ENCODE data around the gene CYP2A6.
"Not testable (repeated sequence)": the region's sequence is repeated elsewhere in the genome, so short reads cannot be mapped to it uniquely, and the experiment has no call there.

Gene CYP2A6

DNA sequence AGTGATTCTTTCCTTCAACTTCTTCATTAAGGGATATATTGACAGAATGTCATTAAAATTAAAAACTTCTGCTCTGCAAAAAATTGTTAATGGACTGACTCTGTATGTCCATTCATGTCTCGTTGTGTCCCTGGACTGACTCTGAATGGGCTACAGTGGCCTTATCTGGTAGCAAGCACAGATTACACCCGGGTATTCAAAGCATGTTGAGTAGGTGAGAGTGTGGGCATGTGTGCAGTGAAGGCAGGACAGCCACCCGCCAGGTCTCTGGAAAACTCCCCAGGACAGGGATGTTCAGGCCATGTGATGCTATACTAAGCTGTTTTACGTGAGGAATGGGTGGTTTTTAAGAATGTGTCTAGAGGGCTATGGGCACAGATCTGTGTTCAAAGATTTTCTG, 24.6 kb upstream of the CYP2A6 start:
- H3K36me3 ChIP-seq (ENCODE audit: control insufficient read depth, insufficient read depth, low read length); H3K4me3 ChIP-seq (ENCODE audit: low read length); H3K9ac ChIP-seq (ENCODE audit: low read length); H3K9me3 ChIP-seq (ENCODE audit: control insufficient read depth, low read length); H3K4me1 ChIP-seq (ENCODE audit: control insufficient read depth, insufficient read depth, low read length); H3K27me3 ChIP-seq (ENCODE audit: control insufficient read depth, insufficient read depth, low read length): not testable (repeated sequence)

DNA sequence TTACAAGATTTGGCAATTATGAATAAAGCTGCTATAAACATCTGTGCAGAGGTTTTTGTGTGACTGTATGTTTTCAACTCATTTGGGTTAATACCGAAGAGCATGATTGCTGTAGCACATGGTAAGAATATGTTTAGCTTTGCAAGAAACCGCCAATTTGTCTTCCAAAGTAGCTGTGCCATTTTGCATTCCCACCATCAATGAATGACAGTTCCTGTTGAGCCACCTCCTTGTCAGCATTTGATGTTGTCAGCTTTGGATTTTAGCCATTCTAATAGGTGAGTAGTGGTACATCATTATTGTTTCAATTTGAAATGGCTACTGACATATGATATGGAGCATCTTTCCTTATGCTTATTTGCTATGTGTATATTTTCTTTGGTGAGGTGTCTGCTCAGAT, 23.6 kb upstream of the CYP2A6 start:
- H3K27me3 ChIP-seq (ENCODE audit: control insufficient read depth, insufficient read depth, low read length); H3K9ac ChIP-seq (ENCODE audit: low read length): not testable (repeated sequence)

DNA sequence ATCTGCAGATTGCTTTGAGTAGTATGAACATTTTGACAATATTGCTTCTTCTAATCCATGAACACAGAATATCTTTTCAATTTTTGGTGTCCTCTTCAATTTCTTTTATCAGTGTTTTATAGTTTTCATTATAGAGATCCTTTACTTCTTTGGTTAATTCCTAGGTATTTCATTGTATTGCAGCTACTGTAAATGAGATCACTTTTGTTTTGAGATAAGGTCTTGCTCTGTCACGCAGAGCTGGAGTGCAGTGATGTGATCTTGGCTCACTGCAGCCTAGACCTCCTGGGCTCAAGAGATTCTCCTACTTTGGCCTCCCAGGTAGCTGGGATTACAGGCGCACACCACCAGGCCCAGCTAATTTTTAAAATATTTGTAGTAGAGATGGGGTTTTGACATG, 22.0 kb upstream of the CYP2A6 start:
- H3K4me1 ChIP-seq (ENCODE audit: control insufficient read depth, insufficient read depth, low read length), result no peaks in the 10 kb centered on the region
- H3K27me3 ChIP-seq (ENCODE audit: control insufficient read depth, insufficient read depth, low read length), result no peaks in the 10 kb centered on the region
- H3K36me3 ChIP-seq (ENCODE audit: control insufficient read depth, insufficient read depth, low read length), result no peaks in the 10 kb centered on the region
- H3K4me3 ChIP-seq (ENCODE audit: low read length), result no peak overlapping the region
- H3K9me3 ChIP-seq (ENCODE audit: control insufficient read depth, low read length), result no peaks in the 10 kb centered on the region
- H3K9ac ChIP-seq (ENCODE audit: low read length), result no peak overlapping the region

More for the DNA sequence above, 23.6 kb upstream of the CYP2A6 start:
- not testable (repeated sequence) for H3K36me3 ChIP-seq (ENCODE audit: control insufficient read depth, insufficient read depth, low read length); H3K9me3 ChIP-seq (ENCODE audit: control insufficient read depth, low read length); H3K4me1 ChIP-seq (ENCODE audit: control insufficient read depth, insufficient read depth, low read length); H3K4me3 ChIP-seq (ENCODE audit: low read length)

DNA sequence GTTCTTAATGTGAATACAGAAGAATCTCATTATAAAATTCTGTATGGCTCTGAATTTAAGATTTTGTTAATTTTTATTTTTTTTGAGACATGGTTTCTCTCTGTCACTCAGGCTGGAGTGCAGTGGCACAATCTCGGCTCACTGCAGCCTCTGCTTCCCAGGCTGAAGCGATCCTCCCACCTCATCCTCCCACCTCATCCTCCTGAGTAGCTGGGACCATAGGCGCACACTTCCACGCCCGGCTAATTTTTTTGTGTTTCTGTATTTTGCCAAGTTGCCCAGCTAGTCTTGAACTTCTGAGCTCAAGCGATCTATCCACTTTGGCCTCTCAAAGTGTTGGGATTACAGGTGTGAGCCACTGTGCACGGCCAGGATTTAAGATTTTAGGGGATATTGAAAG, 17.5 kb upstream of the CYP2A6 start:
- no peaks in the 10 kb centered on the region for H3K9me3 ChIP-seq (ENCODE audit: control insufficient read depth, low read length)
- H3K36me3 ChIP-seq (ENCODE audit: control insufficient read depth, insufficient read depth, low read length), result no peaks in the 10 kb centered on the region
- H3K9ac ChIP-seq (ENCODE audit: low read length), result no peak overlapping the region
- no peaks in the 10 kb centered on the region for H3K27me3 ChIP-seq (ENCODE audit: control insufficient read depth, insufficient read depth, low read length)
- no peaks in the 10 kb centered on the region for H3K4me1 ChIP-seq (ENCODE audit: control insufficient read depth, insufficient read depth, low read length)
- H3K4me3 ChIP-seq (ENCODE audit: low read length), result no peak overlapping the region

DNA sequence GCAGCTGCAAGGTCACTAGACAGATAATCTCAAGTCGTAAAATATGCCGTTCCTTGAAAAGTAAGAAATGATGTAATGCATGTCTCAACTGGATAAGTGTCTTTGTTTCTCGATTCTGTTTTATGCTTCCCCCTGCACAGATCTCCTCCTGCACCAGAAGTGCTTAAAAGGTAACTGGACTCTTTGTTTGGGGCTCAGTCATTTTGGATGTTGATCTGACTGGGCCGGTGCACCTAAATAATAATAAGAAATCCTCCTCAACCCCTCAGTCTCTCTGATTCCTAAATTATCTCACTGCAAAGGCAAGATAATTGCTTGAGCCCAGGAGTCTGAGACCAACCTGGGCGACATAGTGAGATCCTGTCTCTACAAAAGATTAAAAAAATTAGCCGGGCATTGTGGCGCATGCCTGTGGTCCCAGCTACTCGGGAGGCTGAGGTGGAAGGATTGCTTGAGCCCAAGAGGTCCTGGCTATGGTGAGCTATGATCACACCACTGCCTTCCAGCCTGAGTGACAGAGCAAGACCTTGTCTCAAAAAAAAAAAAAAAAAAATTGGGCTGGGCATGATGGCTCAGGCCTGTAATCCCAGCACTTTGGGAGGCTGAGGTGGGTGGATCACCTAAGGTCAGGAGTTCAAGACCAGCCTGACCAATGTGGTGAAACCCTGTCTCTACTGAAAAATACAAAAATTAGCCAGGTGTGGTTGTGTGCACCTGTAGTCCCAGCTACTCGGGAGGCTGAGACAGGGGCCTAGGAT, 14.7 kb upstream of the CYP2A6 start:
- not testable (repeated sequence) for H3K4me1 ChIP-seq (ENCODE audit: control insufficient read depth, insufficient read depth, low read length); H3K9me3 ChIP-seq (ENCODE audit: control insufficient read depth, low read length); H3K36me3 ChIP-seq (ENCODE audit: control insufficient read depth, insufficient read depth, low read length); H3K27me3 ChIP-seq (ENCODE audit: control insufficient read depth, insufficient read depth, low read length); H3K9ac ChIP-seq (ENCODE audit: low read length); H3K4me3 ChIP-seq (ENCODE audit: low read length)

DNA sequence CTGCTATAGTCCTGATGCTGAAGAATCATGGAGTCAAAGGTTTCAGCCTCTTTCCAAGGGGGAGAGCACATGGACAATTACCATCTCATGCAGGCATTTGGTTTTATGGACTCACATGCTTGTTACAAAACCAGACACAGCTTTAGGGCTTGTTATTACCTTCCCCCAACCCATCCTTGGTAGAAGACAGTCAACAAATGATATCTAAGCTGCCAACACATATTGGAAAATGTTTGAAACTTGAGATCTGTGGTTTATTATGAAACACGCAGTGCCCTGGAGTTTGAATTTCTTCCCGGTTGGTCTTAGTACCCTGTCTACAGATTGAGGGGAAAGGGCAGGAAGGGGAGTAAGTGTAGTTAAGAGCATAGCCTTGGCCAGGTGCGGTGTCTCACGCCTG, 12.5 kb upstream of the CYP2A6 start:
- H3K27me3 ChIP-seq (ENCODE audit: control insufficient read depth, insufficient read depth, low read length), result no peaks in the 10 kb centered on the region
- no peaks in the 10 kb centered on the region for H3K9me3 ChIP-seq (ENCODE audit: control insufficient read depth, low read length)

DNA sequence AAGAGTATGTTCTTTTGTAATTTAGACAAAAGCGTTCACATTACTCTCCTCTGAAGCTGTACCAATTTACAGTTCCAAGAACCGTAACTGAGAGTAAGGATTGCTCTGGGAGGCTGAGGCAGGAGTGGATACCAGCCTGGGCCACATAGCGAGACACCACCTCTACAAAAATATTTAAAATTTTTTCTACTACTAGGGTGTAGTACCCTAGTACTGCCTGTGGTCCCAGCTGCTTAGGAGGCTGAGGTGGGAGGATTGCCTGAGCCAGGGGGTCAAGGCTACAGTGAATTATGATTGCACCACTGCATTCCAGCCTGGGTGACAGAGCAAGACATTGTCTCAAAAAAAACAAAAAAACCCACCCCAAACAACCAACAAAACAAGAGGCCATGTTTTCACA, 12.1 kb upstream of the CYP2A6 start:
- no peak overlapping the region for H3K9ac ChIP-seq (ENCODE audit: low read length)
- H3K4me1 ChIP-seq (ENCODE audit: control insufficient read depth, insufficient read depth, low read length), result no peaks in the 10 kb centered on the region
- no peaks in the 10 kb centered on the region for H3K36me3 ChIP-seq (ENCODE audit: control insufficient read depth, insufficient read depth, low read length)
- no peak overlapping the region for H3K4me3 ChIP-seq (ENCODE audit: low read length)
- H3K9me3 ChIP-seq (ENCODE audit: control insufficient read depth, low read length), result no peaks in the 10 kb centered on the region
- H3K27me3 ChIP-seq (ENCODE audit: control insufficient read depth, insufficient read depth, low read length), result no peaks in the 10 kb centered on the region

More for the DNA sequence above, 12.5 kb upstream of the CYP2A6 start:
- no peak overlapping the region for H3K4me3 ChIP-seq (ENCODE audit: low read length)
- H3K9ac ChIP-seq (ENCODE audit: low read length), result no peak overlapping the region
- H3K4me1 ChIP-seq (ENCODE audit: control insufficient read depth, insufficient read depth, low read length), result no peaks in the 10 kb centered on the region
- H3K36me3 ChIP-seq (ENCODE audit: control insufficient read depth, insufficient read depth, low read length), result no peaks in the 10 kb centered on the region

DNA sequence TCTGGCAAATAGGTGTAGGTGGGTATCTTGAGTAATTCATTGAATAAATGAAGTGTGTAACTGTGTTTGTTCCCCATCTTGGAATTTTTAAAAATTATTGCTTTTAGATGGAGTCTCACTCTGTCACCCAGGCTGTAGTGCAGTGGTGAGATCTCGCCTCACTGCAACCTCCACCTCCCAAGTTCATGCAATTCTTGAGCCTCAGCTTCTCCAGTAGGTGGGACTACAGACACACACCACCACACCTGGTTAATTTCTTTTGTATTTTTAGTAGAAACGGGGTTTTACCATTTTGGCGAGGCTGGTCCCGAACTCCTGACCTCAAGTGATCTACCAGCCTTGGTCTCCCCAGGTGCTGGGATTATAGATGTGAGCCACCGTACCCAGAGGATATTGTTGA, 7.9 kb upstream of the CYP2A6 start:
- H3K4me3 ChIP-seq (ENCODE audit: low read length), result no peak overlapping the region
- no peak overlapping the region for H3K9ac ChIP-seq (ENCODE audit: low read length)
- no peaks in the 10 kb centered on the region for H3K9me3 ChIP-seq (ENCODE audit: control insufficient read depth, low read length)
- H3K4me1 ChIP-seq (ENCODE audit: control insufficient read depth, insufficient read depth, low read length), result no peaks in the 10 kb centered on the region
- H3K27me3 ChIP-seq (ENCODE audit: control insufficient read depth, insufficient read depth, low read length), result no peaks in the 10 kb centered on the region
- H3K36me3 ChIP-seq (ENCODE audit: control insufficient read depth, insufficient read depth, low read length), result no peaks in the 10 kb centered on the region

DNA sequence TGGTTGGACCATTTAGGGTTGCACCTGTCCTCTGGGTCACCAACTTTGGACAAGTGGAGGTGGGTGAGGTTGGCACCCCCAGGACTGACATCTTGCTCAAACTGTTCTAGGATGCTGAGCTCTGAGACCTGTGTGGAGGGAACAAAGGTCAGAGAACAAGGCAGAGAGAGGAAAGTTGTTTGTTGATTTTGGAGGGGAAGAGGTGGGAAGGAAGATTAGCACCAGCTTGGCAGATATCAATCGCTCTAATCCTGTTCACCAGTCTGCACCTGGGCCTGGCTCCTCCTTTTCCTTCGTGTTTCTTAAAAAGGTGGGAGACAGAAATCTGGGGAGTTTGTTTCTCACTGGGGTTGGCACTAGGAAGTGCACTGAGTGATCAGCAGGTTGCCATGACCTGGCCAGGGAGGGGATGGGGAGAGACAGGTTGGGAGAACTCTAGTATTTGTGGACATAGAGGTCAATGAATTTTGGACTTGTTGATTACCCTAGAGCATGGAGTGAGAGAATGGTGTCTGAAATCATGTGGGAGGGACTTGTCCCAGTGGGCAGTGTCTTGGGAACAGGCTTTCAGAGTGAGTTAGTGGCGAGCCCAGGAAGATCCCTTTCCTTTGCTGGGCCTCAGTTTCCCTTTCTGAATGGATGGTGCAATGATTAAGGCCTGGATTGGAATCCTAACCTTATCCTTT, 2.4 kb upstream of the CYP2A6 start:
- H3K9ac ChIP-seq (ENCODE audit: low read length); H3K4me1 ChIP-seq (ENCODE audit: control insufficient read depth, insufficient read depth, low read length); H3K36me3 ChIP-seq (ENCODE audit: control insufficient read depth, insufficient read depth, low read length); H3K9me3 ChIP-seq (ENCODE audit: control insufficient read depth, low read length); H3K4me3 ChIP-seq (ENCODE audit: low read length): not testable (repeated sequence)
- peaks cover 13% of the 10 kb centered on the region for H3K27me3 ChIP-seq (ENCODE audit: control insufficient read depth, insufficient read depth, low read length)

DNA sequence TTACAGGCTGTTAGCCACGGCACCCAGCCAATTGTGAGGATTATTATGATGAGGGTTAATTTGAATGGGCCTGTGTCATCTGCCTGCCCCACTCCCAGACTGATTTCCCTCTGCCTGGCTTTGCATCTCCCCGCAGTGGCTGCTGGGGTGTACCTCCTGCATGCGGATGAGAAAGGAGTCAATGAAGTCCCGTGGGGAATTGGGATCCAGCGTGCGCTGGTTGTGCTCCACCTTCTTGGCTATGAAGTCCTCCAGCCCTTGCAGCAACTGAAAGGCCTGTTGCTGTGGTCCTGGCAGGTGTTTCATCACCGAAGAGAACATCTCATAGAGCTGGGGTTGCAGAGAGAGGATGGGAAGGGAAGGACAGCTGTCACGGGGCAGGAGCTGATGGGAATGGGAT, 3.5 kb downstream of the CYP2A6 start:
- not testable (repeated sequence) for H3K9ac ChIP-seq (ENCODE audit: low read length); H3K36me3 ChIP-seq (ENCODE audit: control insufficient read depth, insufficient read depth, low read length)

DNA sequence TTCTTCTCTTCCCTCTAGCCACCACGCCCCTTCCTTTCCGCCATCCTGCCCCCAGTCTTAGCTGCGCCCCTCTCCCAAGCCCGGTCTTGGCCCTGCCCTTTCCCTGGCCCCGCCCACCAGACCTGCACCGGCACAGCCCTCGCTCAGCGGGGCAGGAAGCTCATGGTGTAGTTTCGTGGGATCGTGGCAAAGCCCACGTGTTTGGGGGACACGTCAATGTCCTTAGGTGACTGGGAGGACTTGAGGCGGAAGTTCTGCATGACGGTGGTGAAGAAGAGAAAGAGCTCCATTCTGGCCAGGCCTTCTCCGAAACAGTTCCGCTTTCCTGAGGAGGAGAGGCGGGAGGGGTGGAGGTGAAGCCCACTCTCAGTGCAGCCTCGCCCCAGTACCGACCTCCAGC, 6.6 kb downstream of the CYP2A6 start:
- H3K27me3 ChIP-seq (ENCODE audit: control insufficient read depth, insufficient read depth, low read length), result peaks cover 11% of the 10 kb centered on the region
- not testable (repeated sequence) for H3K9me3 ChIP-seq (ENCODE audit: control insufficient read depth, low read length); H3K4me1 ChIP-seq (ENCODE audit: control insufficient read depth, insufficient read depth, low read length); H3K4me3 ChIP-seq (ENCODE audit: low read length); H3K9ac ChIP-seq (ENCODE audit: low read length); H3K36me3 ChIP-seq (ENCODE audit: control insufficient read depth, insufficient read depth, low read length)

More for the DNA sequence above, 3.5 kb downstream of the CYP2A6 start:
- not testable (repeated sequence) for H3K4me1 ChIP-seq (ENCODE audit: control insufficient read depth, insufficient read depth, low read length); H3K9me3 ChIP-seq (ENCODE audit: control insufficient read depth, low read length); H3K4me3 ChIP-seq (ENCODE audit: low read length)
- H3K27me3 ChIP-seq (ENCODE audit: control insufficient read depth, insufficient read depth, low read length), result peaks cover 16% of the 10 kb centered on the region

DNA sequence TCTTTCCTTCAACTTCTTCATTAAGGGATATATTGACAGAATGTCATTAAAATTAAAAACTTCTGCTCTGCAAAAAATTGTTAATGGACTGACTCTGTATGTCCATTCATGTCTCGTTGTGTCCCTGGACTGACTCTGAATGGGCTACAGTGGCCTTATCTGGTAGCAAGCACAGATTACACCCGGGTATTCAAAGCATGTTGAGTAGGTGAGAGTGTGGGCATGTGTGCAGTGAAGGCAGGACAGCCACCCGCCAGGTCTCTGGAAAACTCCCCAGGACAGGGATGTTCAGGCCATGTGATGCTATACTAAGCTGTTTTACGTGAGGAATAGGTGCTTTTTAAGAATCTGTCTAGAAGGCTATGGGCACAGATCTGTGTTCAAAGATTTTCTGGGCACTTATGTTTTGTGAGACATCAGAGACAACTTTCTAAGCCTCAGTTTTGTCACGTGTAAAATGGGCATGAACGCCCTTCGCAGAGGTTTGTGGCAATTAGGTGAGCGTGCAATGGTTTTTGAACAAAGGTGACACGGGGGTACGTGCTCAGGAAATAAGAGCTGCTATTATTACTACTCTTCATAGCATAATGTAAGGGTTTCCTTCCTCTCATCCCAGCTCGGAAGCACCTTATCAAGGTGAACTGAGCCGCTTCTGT, 7.1 kb downstream of the CYP2A6 start:
- H3K27me3 ChIP-seq (ENCODE audit: control insufficient read depth, insufficient read depth, low read length); H3K9ac ChIP-seq (ENCODE audit: low read length); H3K4me1 ChIP-seq (ENCODE audit: control insufficient read depth, insufficient read depth, low read length); H3K9me3 ChIP-seq (ENCODE audit: control insufficient read depth, low read length); H3K36me3 ChIP-seq (ENCODE audit: control insufficient read depth, insufficient read depth, low read length); H3K4me3 ChIP-seq (ENCODE audit: low read length): not testable (repeated sequence)
